IMR-90 (cell line): ENCODE measurements around the gene RUNX1. TPM values are rescaled to one million over a fixed set of nuclear protein-coding genes. Genes with fewer than 3 reads are reported as not detected.

ENCODE experiments used
- ATAC-seq: fragments of 200-7000 bp; cut with Tn5 transposase; 2 replicates; pipeline ENCODE4 v1.9.1; 2020; ENCODE audit warnings: low read depth, mild to moderate bottlenecking, moderate library complexity
- BruUV-seq: library from RNA; stranded (reverse); fragments of 400-500 nt; replicated peaks from 2 replicates; lab custom pipeline; 2021; lab: Mats Ljungman, UMichigan
- CTCF ChIA-PET: fragments of 300-600 bp; formaldehyde crosslinking; extraction: SDS; loops from one replicate; lab custom pipeline; 2021; ENCODE audit warnings: antibody characterized with exemption; lab: Yijun Ruan, JAX
- POLR2A ChIA-PET: fragments of 300-600 bp; sonication (Branson Sonifier 250); formaldehyde crosslinking; loops from one replicate; lab custom pipeline; 2022; ENCODE audit warnings: antibody characterized with exemption; ENCODE audit not compliant: unreplicated experiment; lab: Charles Lee
- DNase-seq: peaks from one replicate; pipeline ENCODE4 v3.0.0; 2013
- H2AFZ ChIP-seq: replicated peaks from 2 replicates; pipeline ENCODE3; 2013; ENCODE audit warnings: low read length, mild to moderate bottlenecking; ENCODE audit not compliant: poor library complexity
- H2AK5ac ChIP-seq: 2 replicates; pipeline ENCODE4 v1.6.1; 2013; ENCODE audit warnings: low read depth, low read length, inconsistent platforms
- H2AK9ac ChIP-seq: replicated peaks from 2 replicates; pipeline ENCODE3; 2013; ENCODE audit warnings: mild to moderate bottlenecking, low read depth, low read length, moderate library complexity; ENCODE audit not compliant: poor library complexity
- H2BK120ac ChIP-seq: 2 replicates; pipeline ENCODE4 v1.6.1; 2013; ENCODE audit warnings: low read depth, low read length, inconsistent platforms
- H2BK15ac ChIP-seq: 3 replicates; pipeline ENCODE4 v1.6.1; 2013; ENCODE audit warnings: low read depth, low read length, inconsistent platforms
- H2BK20ac ChIP-seq: 2 replicates; pipeline ENCODE4 v1.6.1; 2013; ENCODE audit warnings: low read depth, mild to moderate bottlenecking, inconsistent platforms, low read length, moderate library complexity
- H2BK5ac ChIP-seq: 2 replicates; pipeline ENCODE4 v1.6.1; 2013; ENCODE audit warnings: mild to moderate bottlenecking, low read depth, low read length, inconsistent platforms; ENCODE audit not compliant: poor library complexity, severe bottlenecking
- H3K14ac ChIP-seq: replicated peaks from 2 replicates; pipeline ENCODE4 v1.6.1; 2013; ENCODE audit warnings: low read depth, low read length, inconsistent platforms
- H3K18ac ChIP-seq: 2 replicates; pipeline ENCODE4 v1.6.1; 2013; ENCODE audit warnings: low read depth, low read length, control low read depth
- H3K23ac ChIP-seq: 2 replicates; pipeline ENCODE4 v1.6.1; 2013; ENCODE audit warnings: low read depth, low read length, inconsistent platforms
- H3K27ac ChIP-seq: 2 replicates; pipeline ENCODE4 v1.5.1; 2013; ENCODE audit warnings: mild to moderate bottlenecking, control low read depth, low read length; ENCODE audit not compliant: insufficient read depth
- H3K27me3 ChIP-seq: 2 replicates; pipeline ENCODE4 v1.6.1; 2013; ENCODE audit warnings: low read length; ENCODE audit not compliant: control insufficient read depth, insufficient read depth
- H3K36me3 ChIP-seq: 2 replicates; pipeline ENCODE4 v1.6.1; 2013; ENCODE audit warnings: low read length, mixed read lengths; ENCODE audit not compliant: control insufficient read depth, insufficient read depth
- H3K4ac ChIP-seq: 2 replicates; pipeline ENCODE4 v1.6.1; 2013; ENCODE audit warnings: low read depth, low read length, inconsistent platforms
- H3K4me1 ChIP-seq: 2 replicates; pipeline ENCODE4 v1.6.1; 2013; ENCODE audit warnings: low read length, mixed read lengths; ENCODE audit not compliant: control insufficient read depth, insufficient read depth
- H3K4me2 ChIP-seq: 2 replicates; pipeline ENCODE4 v1.6.1; 2013; ENCODE audit warnings: low read depth, mild to moderate bottlenecking, control low read depth, low read length, moderate library complexity
- H3K4me3 ChIP-seq: 2 replicates; pipeline ENCODE4 v1.5.1; 2013; ENCODE audit warnings: low read depth, mild to moderate bottlenecking, control low read depth, low read length, moderate library complexity; ENCODE audit not compliant: insufficient read depth
- H3K56ac ChIP-seq: 2 replicates; pipeline ENCODE4 v1.6.1; 2013; ENCODE audit warnings: low read length, inconsistent platforms; ENCODE audit not compliant: insufficient read depth; ENCODE audit errors: extremely low read depth
- H3K79me1 ChIP-seq, 2 experiments: 2 replicates each; pipeline ENCODE4 v1.6.1; 2013; ENCODE audit warnings: low read length in 2 of 2, inconsistent platforms in 1 of 2, low read depth in 1 of 2
- H3K9ac ChIP-seq: 2 replicates; pipeline ENCODE4 v1.6.1; 2013; ENCODE audit warnings: low read depth, low read length, control low read depth
- H3K9me1 ChIP-seq: 2 replicates; pipeline ENCODE4 v1.6.1; 2013; ENCODE audit warnings: low read length, inconsistent platforms; ENCODE audit not compliant: insufficient read depth
- H3K9me3 ChIP-seq: 2 replicates; pipeline ENCODE4 v1.6.1; 2013; ENCODE audit warnings: low read length; ENCODE audit not compliant: control insufficient read depth, insufficient read depth
- H4K20me1 ChIP-seq: 2 replicates; pipeline ENCODE4 v1.6.1; 2013; ENCODE audit warnings: low read length, inconsistent platforms; ENCODE audit not compliant: insufficient read depth
- H4K5ac ChIP-seq: 2 replicates; pipeline ENCODE4 v1.6.1; 2013; ENCODE audit warnings: mild to moderate bottlenecking, low read depth, low read length, control low read depth
- H4K8ac ChIP-seq, 2 experiments: 2 replicates each; pipeline ENCODE4 v1.6.1; 2013; ENCODE audit warnings: low read depth in 2 of 2, low read length in 2 of 2, control low read depth in 1 of 2, inconsistent platforms in 1 of 2
- H4K91ac ChIP-seq: 2 replicates; pipeline ENCODE4 v1.6.1; 2013; ENCODE audit warnings: low read depth, low read length, inconsistent platforms; ENCODE audit not compliant: insufficient read depth
- BHLHE40 ChIP-seq: fragments of 150-350 bp; IDR thresholded peaks from 2 replicates; pipeline ENCODE4 v1.6.1; 2016; ENCODE audit warnings: mild to moderate bottlenecking, low read depth, low read length
- CEBPB ChIP-seq: IDR thresholded peaks from 2 replicates; pipeline ENCODE4 v1.6.1; 2012; ENCODE audit warnings: low read depth, low read length, improper control_type of control experiment
- CHD1 ChIP-seq: IDR thresholded peaks from 2 replicates; pipeline ENCODE4 v1.6.1; 2012; ENCODE audit warnings: low read depth, low read length, improper control_type of control experiment
- FOS ChIP-seq: fragments of 150-350 bp; IDR thresholded peaks from 2 replicates; pipeline ENCODE4 v1.6.1; 2016; ENCODE audit warnings: low read depth, low read length
- MAFK ChIP-seq: IDR thresholded peaks from 2 replicates; pipeline ENCODE4 v1.6.1; 2012; ENCODE audit warnings: low read depth, low read length, improper control_type of control experiment
- NFE2L2 ChIP-seq: fragments of 150-350 bp; IDR thresholded peaks from 2 replicates; pipeline ENCODE4 v1.6.1; 2016; ENCODE audit warnings: low read depth, mild to moderate bottlenecking, low read length
- POLR2A ChIP-seq: IDR thresholded peaks from 2 replicates; pipeline ENCODE4 v1.6.1; 2012; ENCODE audit warnings: mild to moderate bottlenecking, low read depth, low read length
- RAD21 ChIP-seq: IDR thresholded peaks from 2 replicates; pipeline ENCODE4 v1.6.1; 2012; ENCODE audit warnings: low read length, improper control_type of control experiment
- RFX5 ChIP-seq: IDR thresholded peaks from 2 replicates; pipeline ENCODE4 v1.8.0; 2012; ENCODE audit warnings: low read depth, mild to moderate bottlenecking, low read length, moderate library complexity
- SMC3 ChIP-seq: fragments of 150-350 bp; IDR thresholded peaks from 2 replicates; pipeline ENCODE4 v1.6.1; 2016; ENCODE audit warnings: low read depth, mild to moderate bottlenecking, antibody characterized with exemption, low read length, moderate library complexity
- WGBS, 2 experiments: methylation state at CpG; one replicate each; pipeline versions ENCODE4 v1.1.5 to v1.1.7; 2013; ENCODE audit warnings: missing lambda C conversion rate in 2 of 2; ENCODE audit not compliant: insufficient read length in 1 of 2; ENCODE audit errors: extremely low coverage in 2 of 2; 5-methylcytosine and 5-hydroxymethylcytosine counted together
- dilution Hi-C: fragments of 300-500 bp; cut with HindIII; formaldehyde crosslinking; loops from one replicate; pipeline ENCODE4 v1.14.3; 2018; ENCODE audit warnings: low sequenced_read_pairs; ENCODE audit not compliant: unreplicated experiment
- in situ Hi-C: fragments of 300-500 bp; cut with MboI; formaldehyde crosslinking; loops from 3 replicates; pipeline ENCODE4 v1.14.3; 2019; ENCODE audit warnings: low sequenced_read_pairs, inconsistent platforms, mixed read lengths
- intact Hi-C: fragments of 100-400 bp; cut with micrococcal nuclease; formaldehyde crosslinking; loops from 2 replicates; pipeline ENCODE4 v1.10.0; 2022
- polyA plus RNA-seq, 3 experiments: library from polyadenylated mRNA; depleted of rRNA; stranded (reverse); fragments of >200 nt; gene quantifications; 2 replicates each; pipeline ENCODE4 v1.2.3, GENCODE V29; 2012; ENCODE audit warnings: low replicate concordance in 1 of 3
- total RNA-seq: library from RNA; depleted of rRNA; stranded (reverse); fragments of >200 nt; gene quantifications from 2 replicates; pipeline ENCODE4 v1.2.3, GENCODE V29; 2012
- TF ChIP-seq, protein P1 (sequence below): conservative IDR thresholded peaks from 2 replicates; pipeline ENCODE4 v1.5.1; 2012; ENCODE audit warnings: mild to moderate bottlenecking, low read depth, low read length, improper control_type of control experiment
- TF ChIP-seq, protein P2 (sequence below): fragments of 150-350 bp; IDR thresholded peaks from 2 replicates; pipeline ENCODE4 v1.6.1; 2016; ENCODE audit warnings: low read depth, mild to moderate bottlenecking, low read length, moderate library complexity, borderline replicate concordance

Gene RUNX1
- total and polyA plus RNA-seq, 2 of the 4 experiments (the other 2 are of a cell fraction): 34.5 to 56.5 TPM

DNA sequence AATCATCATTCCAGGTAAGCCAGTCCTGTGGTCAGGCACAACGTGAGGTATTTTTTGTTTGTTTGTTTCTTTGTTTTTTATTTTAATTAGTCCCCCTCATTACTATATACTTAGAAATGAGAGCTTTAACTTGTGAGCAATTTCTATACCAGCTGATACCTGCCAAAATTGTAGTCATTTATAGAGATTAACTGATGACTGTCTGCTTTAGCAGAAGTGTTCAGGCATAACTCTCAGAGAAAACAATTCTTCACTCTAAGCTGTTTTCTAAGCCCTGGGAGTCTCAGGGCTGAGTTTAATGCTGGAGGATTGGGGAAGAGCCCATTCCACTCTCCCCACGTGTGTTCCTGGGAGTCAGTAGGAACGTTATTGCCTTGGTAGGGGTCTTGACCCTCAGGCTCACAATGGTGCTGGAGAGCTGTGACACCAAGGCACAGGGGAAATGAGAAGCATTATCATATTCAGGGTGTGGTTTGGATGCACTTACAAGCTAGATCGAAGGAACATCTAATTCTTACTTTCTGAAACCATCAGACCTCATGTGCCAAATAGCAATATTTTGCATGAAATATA lies 212.1 kb downstream of the RUNX1 start:
- no peak for DNase-seq
- H3K4me3 ChIP-seq: no peak overlapping the region
- H4K91ac ChIP-seq: peak overlapping the region; percentile 57
- H3K4me2 ChIP-seq: peak overlapping the region; percentile 57
- H3K79me1 ChIP-seq: peaks cover 48 to 89% of the 10 kb centered on the region in 2 experiments
- peak overlapping the region; percentile 46; the same call in 1 of the 3 replicates for H2BK15ac ChIP-seq
- ATAC-seq: no peak
- ChIA-PET POLR2A (interaction anchor here (0.6 kb wide), 1 partner anchor 299 kb away, joined by 3 read pairs; no protein-coding TSS in a partner anchor), CTCF (interaction anchor here (0.9 kb wide), 1 partner anchor 26 kb away, joined by 3 read pairs; no protein-coding TSS in a partner anchor)
- TSS peak; percentile 80 for BruUV-seq
- H4K5ac ChIP-seq: peak overlapping the region; percentile 39
- H2BK120ac ChIP-seq: peak overlapping the region; percentile 79
- peak overlapping the region; percentile 51 for H3K56ac ChIP-seq
- intact Hi-C loops: no loop called here
- peak overlapping the region; percentile 42; the same call in 1 of the 2 replicates for H2BK20ac ChIP-seq
- peaks cover 49% of the 10 kb centered on the region for H3K9me1 ChIP-seq
- peak overlapping the region; percentile 86 for H3K4ac ChIP-seq
- peak overlapping the region; percentile 98 for H2BK5ac ChIP-seq
- in situ Hi-C loops: no loop called here
- peaks cover 70% of the 10 kb centered on the region for H4K20me1 ChIP-seq
- peak overlapping the region; percentile 72 for H3K23ac ChIP-seq
- peak overlapping the region; percentile 10 to 72; a peak in 3 of 4 replicates for H4K8ac ChIP-seq
- peaks cover 32% of the 10 kb centered on the region for H3K4me1 ChIP-seq
- H2AK5ac ChIP-seq: peak overlapping the region; percentile 92
- dilution Hi-C loops: no loop called here
- H2AK9ac ChIP-seq: peak overlapping the region; percentile 31
- H2AFZ ChIP-seq: no peak overlapping the region
- no peaks in the 10 kb centered on the region for H3K9me3 ChIP-seq
- H3K9ac ChIP-seq: peak overlapping the region; percentile 21
- peak overlapping the region; percentile 58 for H3K14ac ChIP-seq
- H3K27me3 ChIP-seq: no peaks in the 10 kb centered on the region
- H3K18ac ChIP-seq: peak overlapping the region; percentile 43
- WGBS, 2 experiments: no CpG with 5 or more reads among the region's 4 CpGs
- TF ChIP-seq CHD1 (no peak), MAFK (no peak), CEBPB (no peak), NFE2L2 (no peak), BHLHE40 (no peak), RAD21 (no peak), SMC3 (no peak), RFX5 (no peak), FOS (no peak), POLR2A (no peak)
- TF ChIP-seq, protein P1, sequence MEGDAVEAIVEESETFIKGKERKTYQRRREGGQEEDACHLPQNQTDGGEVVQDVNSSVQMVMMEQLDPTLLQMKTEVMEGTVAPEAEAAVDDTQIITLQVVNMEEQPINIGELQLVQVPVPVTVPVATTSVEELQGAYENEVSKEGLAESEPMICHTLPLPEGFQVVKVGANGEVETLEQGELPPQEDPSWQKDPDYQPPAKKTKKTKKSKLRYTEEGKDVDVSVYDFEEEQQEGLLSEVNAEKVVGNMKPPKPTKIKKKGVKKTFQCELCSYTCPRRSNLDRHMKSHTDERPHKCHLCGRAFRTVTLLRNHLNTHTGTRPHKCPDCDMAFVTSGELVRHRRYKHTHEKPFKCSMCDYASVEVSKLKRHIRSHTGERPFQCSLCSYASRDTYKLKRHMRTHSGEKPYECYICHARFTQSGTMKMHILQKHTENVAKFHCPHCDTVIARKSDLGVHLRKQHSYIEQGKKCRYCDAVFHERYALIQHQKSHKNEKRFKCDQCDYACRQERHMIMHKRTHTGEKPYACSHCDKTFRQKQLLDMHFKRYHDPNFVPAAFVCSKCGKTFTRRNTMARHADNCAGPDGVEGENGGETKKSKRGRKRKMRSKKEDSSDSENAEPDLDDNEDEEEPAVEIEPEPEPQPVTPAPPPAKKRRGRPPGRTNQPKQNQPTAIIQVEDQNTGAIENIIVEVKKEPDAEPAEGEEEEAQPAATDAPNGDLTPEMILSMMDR: no peak
- TF ChIP-seq, protein P2, sequence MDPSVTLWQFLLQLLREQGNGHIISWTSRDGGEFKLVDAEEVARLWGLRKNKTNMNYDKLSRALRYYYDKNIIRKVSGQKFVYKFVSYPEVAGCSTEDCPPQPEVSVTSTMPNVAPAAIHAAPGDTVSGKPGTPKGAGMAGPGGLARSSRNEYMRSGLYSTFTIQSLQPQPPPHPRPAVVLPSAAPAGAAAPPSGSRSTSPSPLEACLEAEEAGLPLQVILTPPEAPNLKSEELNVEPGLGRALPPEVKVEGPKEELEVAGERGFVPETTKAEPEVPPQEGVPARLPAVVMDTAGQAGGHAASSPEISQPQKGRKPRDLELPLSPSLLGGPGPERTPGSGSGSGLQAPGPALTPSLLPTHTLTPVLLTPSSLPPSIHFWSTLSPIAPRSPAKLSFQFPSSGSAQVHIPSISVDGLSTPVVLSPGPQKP: no peak
- peaks cover 54% of the 10 kb centered on the region for H3K36me3 ChIP-seq
- H3K27ac ChIP-seq: peak overlapping the region; percentile 89
